Natural killer cell (primary cell): ENCODE data around the gene SELENOS. TPM values are rescaled to one million over a fixed set of nuclear protein-coding genes. Genes with fewer than 3 reads are reported as not detected.

Source experiments
- ATAC-seq, 3 donors: fragments of 150-1000 bp in 2 of 3; fragments of 200-7000 bp in 1 of 3; cut with Tn5 transposase; 1 replicate in 1 of 3; 2 replicates in 2 of 3; pipeline ENCODE4 v1.10.0; 2021; ENCODE audit warnings: mild to moderate bottlenecking in 2 of 3, moderate library complexity in 2 of 3
- DNase-seq, 2 donors: peaks; one replicate each; pipeline versions ENCODE4 v3.0.0 to v3.0.0-alpha.2; 2013 to 2021; ENCODE audit warnings: mixed read lengths in 1 of 2
- H3K27ac ChIP-seq: one replicate; pipeline ENCODE4 v1.5.1; 2013; ENCODE audit warnings: mild to moderate bottlenecking, low read length
- H3K27me3 ChIP-seq: one replicate; pipeline ENCODE4 v1.6.1; 2013; ENCODE audit warnings: low read length; ENCODE audit not compliant: control insufficient read depth, insufficient read depth
- H3K36me3 ChIP-seq: one replicate; pipeline ENCODE4 v1.6.1; 2013; ENCODE audit warnings: low read length; ENCODE audit not compliant: control insufficient read depth, insufficient read depth
- H3K4me1 ChIP-seq: one replicate; pipeline ENCODE4 v1.6.1; 2013; ENCODE audit warnings: low read length; ENCODE audit not compliant: control insufficient read depth, insufficient read depth
- H3K4me3 ChIP-seq: one replicate; pipeline ENCODE4 v1.5.1; 2013; ENCODE audit warnings: low read length
- H3K9me3 ChIP-seq: one replicate; pipeline ENCODE4 v1.6.1; 2013; ENCODE audit warnings: low read length; ENCODE audit not compliant: control insufficient read depth, insufficient read depth
- H3K27ac Mint-ChIP-seq, 2 donors: one replicate each; pipeline ENCODE4 v1.8.0; 2022; ENCODE audit warnings: mild to moderate bottlenecking in 2 of 2, mixed read lengths in 2 of 2, moderate library complexity in 1 of 2
- H3K27me3 Mint-ChIP-seq, 2 donors: one replicate each; pipeline ENCODE4 v1.8.0; 2022; ENCODE audit warnings: low read depth in 2 of 2, mixed read lengths in 2 of 2
- H3K36me3 Mint-ChIP-seq: one replicate; pipeline ENCODE4 v1.8.0; 2022; ENCODE audit warnings: mixed read lengths
- H3K4me1 Mint-ChIP-seq, 2 donors: one replicate each; pipeline ENCODE4 v1.8.0; 2022; ENCODE audit warnings: mixed read lengths in 2 of 2
- H3K4me3 Mint-ChIP-seq: one replicate; pipeline ENCODE4 v1.8.0; 2022; ENCODE audit warnings: mild to moderate bottlenecking, moderate library complexity, mixed read lengths
- H3K9me3 Mint-ChIP-seq, 2 donors: one replicate each; pipeline ENCODE4 v1.8.0; 2022; ENCODE audit warnings: mixed read lengths in 2 of 2
- WGBS: methylation state at CpG from one replicate; pipeline ENCODE4 v1.1.7; 2013; ENCODE audit warnings: missing lambda C conversion rate; ENCODE audit not compliant: insufficient coverage; 5-methylcytosine and 5-hydroxymethylcytosine counted together
- intact Hi-C: fragments of 100-400 bp; cut with micrococcal nuclease; formaldehyde crosslinking; loops from one replicate; pipeline ENCODE4 v1.14.2; 2022
- total RNA-seq, 4 donors: library from RNA; stranded (reverse); fragments of 120-200 nt in 1 of 4; gene quantifications; one replicate each; pipeline versions ENCODE4 v1.2.3 to v1.2.4, GENCODE V29; 2013 to 2022
- TF ChIP-seq, protein P1 (sequence below): fragments of 200-600 bp; IDR thresholded peaks from one replicate; pipeline ENCODE4 v1.8.0; 2022; ENCODE audit warnings: antibody characterized with exemption

SELENOS gene
- total RNA-seq, 3 donors from 2014 or later (not counting 1 experiment from before 2014, with no cell fraction given) = 33.6 to 44.2 (median 38.4) TPM

DNA sequence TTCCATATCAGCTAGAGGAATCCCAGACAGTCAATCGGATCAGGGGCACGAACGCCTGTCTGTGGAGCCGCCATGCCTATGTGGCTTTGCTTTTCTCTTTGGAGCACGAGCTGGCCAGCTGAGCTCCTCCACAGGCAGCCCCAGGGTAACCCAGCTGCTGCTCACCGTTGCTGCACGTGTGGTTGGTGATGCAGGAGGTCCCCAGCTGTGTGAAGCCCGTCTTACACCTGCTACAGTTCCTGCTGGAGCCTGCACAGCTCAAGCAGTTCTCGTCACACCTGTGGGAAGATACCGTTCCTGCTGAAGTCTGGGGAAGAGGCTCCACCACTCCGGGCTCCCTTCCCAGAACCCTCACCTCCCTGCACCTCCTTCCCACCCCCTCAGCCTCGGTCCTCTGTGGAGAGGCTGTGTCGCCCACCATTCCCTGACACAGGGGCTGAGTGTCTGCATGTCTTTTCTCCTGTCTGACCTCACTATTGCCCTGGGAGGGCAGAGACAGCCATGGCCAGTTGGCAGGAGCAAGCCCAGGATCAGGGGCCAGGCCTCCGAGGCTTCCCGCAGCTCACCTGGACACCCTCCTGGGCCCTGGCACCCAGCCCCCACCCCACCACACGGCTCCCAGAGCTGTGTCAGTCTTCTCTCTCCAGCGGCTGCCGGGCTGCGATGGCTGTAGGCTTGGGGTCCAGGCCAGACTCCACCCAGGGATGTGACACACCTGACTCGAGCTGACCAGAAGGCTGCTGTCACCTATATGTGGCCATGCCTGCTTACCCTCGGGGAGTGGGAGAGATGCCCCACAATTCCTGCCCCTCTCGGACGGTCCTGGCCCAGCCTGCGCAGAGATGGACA is 30.0 kb upstream of the SELENOS start:
- peak in 1 of 2 donors; percentile 11 for DNase-seq
- no peak overlapping the region for H3K4me3 Mint-ChIP-seq
- intact Hi-C loops = no loop called here

DNA sequence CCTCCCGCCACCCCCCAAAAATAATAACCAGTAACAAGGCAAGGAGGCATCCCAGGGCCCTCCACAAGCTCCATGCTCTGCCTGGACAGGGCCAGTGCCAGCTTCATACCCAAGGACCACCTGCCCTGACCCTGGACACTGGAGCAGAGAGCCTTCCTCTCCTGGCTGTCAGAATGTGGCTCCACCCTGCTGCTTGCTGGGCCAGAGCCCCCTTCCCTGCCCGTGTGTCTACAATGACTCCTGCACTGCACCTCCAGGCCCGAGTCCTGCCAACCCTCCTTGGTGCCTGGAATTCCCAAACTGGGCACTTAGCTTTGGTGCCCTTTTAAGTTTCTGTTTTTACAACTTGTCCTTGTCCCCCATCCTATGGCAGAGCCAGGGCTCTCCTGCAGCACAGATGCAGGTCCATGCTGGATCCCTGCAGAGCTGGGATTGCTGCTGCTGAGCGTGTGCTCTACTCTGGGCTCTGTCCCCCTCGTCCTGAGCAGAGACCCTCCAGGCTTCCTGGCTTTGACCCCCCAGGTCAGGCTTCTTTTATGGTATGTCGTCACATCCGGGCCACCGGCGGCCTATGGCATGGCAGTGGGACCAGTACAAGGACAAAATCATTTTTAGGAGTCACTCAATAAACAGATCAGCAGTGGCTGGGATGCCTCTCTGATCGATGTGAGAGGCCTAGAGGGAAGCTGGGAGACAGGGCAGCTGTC is 29.2 kb upstream of the SELENOS start:
- WGBS = 85% methylated on average over 10 of the region's 10 CpGs
- H3K27me3 Mint-ChIP-seq = no peaks in the 10 kb centered on the region
- H3K4me1 ChIP-seq = no peaks in the 10 kb centered on the region
- no peaks in the 10 kb centered on the region for H3K9me3 Mint-ChIP-seq
- H3K4me3 Mint-ChIP-seq = no peak overlapping the region
- intact Hi-C loops = no loop called here
- TF ChIP-seq, protein P1, sequence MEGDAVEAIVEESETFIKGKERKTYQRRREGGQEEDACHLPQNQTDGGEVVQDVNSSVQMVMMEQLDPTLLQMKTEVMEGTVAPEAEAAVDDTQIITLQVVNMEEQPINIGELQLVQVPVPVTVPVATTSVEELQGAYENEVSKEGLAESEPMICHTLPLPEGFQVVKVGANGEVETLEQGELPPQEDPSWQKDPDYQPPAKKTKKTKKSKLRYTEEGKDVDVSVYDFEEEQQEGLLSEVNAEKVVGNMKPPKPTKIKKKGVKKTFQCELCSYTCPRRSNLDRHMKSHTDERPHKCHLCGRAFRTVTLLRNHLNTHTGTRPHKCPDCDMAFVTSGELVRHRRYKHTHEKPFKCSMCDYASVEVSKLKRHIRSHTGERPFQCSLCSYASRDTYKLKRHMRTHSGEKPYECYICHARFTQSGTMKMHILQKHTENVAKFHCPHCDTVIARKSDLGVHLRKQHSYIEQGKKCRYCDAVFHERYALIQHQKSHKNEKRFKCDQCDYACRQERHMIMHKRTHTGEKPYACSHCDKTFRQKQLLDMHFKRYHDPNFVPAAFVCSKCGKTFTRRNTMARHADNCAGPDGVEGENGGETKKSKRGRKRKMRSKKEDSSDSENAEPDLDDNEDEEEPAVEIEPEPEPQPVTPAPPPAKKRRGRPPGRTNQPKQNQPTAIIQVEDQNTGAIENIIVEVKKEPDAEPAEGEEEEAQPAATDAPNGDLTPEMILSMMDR = no peak
- no peak overlapping the region for H3K27ac Mint-ChIP-seq
- DNase-seq (no peak), ATAC-seq (no peak)
- no peaks in the 10 kb centered on the region for H3K9me3 ChIP-seq
- H3K27me3 ChIP-seq = no peaks in the 10 kb centered on the region
- no peaks in the 10 kb centered on the region for H3K36me3 ChIP-seq
- H3K36me3 Mint-ChIP-seq = no peaks in the 10 kb centered on the region
- no peak overlapping the region for H3K4me3 ChIP-seq
- H3K27ac ChIP-seq = no peak overlapping the region
- no peaks in the 10 kb centered on the region for H3K4me1 Mint-ChIP-seq

More for the DNA sequence above, 30.0 kb upstream of the SELENOS start:
- 78% methylated on average over 24 of the region's 24 CpGs for WGBS
- Histone ChIP-seq H3K4me3 (no peak overlapping the region), H3K27ac (no peak overlapping the region), H3K36me3 (no peaks in the 10 kb centered on the region), H3K4me1 (no peaks in the 10 kb centered on the region), H3K27me3 (no peaks in the 10 kb centered on the region), H3K9me3 (no peaks in the 10 kb centered on the region)
- TF ChIP-seq, protein P1 = no peak
- H3K9me3 Mint-ChIP-seq = no peaks in the 10 kb centered on the region
- H3K27me3 Mint-ChIP-seq = peaks cover 0 to 4% of the 10 kb centered on the region in 2 donors
- H3K4me1 Mint-ChIP-seq = no peaks in the 10 kb centered on the region
- no peak overlapping the region for H3K27ac Mint-ChIP-seq
- ATAC-seq = no peak
- H3K36me3 Mint-ChIP-seq = no peaks in the 10 kb centered on the region

DNA sequence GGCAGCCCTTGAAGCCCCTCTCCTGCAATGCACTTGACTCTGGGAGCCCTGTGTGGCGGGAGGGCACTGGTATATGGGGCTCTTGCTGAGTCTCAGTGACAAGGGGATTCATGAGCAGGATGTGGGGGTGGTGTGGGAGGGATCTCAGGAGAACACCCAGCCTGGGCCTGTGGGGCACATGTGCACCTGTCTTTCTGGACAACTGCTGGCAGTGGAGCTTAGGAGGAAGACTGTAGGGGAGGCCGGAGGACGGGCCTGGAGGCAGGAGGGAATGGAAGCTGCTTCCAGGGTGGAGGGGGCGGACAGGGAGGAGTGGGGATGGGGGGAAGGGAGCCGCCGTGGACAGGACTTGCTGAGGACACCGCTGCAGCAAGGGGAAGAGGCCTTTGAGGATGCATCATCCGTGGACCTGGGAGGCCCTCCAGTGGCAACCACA is 28.6 kb upstream of the SELENOS start:
- no peaks in the 10 kb centered on the region for H3K36me3 Mint-ChIP-seq
- no peaks in the 10 kb centered on the region for H3K4me1 Mint-ChIP-seq
- Histone ChIP-seq H3K27ac (no peak overlapping the region), H3K4me1 (no peaks in the 10 kb centered on the region), H3K36me3 (no peaks in the 10 kb centered on the region), H3K9me3 (no peaks in the 10 kb centered on the region), H3K4me3 (no peak overlapping the region), H3K27me3 (no peaks in the 10 kb centered on the region)
- ATAC-seq (no peak), DNase-seq (no peak)
- TF ChIP-seq, protein P1 = no peak
- no peaks in the 10 kb centered on the region for H3K27me3 Mint-ChIP-seq
- H3K9me3 Mint-ChIP-seq = no peaks in the 10 kb centered on the region
- H3K4me3 Mint-ChIP-seq = no peak overlapping the region
- H3K27ac Mint-ChIP-seq = no peak overlapping the region
- 92% methylated on average over 8 of the region's 8 CpGs for WGBS
- intact Hi-C loops = no loop called here
